GM12873 (cell line): Measurements from ENCODE around the gene CCL11.

ENCODE experiments used
- TF ChIP-seq, protein P1 (sequence below): IDR thresholded peaks from 2 replicates; pipeline ENCODE4 v1.5.1; 2012; ENCODE audit warnings: low read depth, mild to moderate bottlenecking, moderate library complexity, low read length, control low read depth; ENCODE audit not compliant: insufficient read depth; ENCODE audit errors: missing control alignments

Gene CCL11

GRCh38 chr17:34306466-34306865, 20.9 kb downstream of the CCL11 start:
- TF ChIP-seq, protein P1, sequence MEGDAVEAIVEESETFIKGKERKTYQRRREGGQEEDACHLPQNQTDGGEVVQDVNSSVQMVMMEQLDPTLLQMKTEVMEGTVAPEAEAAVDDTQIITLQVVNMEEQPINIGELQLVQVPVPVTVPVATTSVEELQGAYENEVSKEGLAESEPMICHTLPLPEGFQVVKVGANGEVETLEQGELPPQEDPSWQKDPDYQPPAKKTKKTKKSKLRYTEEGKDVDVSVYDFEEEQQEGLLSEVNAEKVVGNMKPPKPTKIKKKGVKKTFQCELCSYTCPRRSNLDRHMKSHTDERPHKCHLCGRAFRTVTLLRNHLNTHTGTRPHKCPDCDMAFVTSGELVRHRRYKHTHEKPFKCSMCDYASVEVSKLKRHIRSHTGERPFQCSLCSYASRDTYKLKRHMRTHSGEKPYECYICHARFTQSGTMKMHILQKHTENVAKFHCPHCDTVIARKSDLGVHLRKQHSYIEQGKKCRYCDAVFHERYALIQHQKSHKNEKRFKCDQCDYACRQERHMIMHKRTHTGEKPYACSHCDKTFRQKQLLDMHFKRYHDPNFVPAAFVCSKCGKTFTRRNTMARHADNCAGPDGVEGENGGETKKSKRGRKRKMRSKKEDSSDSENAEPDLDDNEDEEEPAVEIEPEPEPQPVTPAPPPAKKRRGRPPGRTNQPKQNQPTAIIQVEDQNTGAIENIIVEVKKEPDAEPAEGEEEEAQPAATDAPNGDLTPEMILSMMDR, result no peak

DNA sequence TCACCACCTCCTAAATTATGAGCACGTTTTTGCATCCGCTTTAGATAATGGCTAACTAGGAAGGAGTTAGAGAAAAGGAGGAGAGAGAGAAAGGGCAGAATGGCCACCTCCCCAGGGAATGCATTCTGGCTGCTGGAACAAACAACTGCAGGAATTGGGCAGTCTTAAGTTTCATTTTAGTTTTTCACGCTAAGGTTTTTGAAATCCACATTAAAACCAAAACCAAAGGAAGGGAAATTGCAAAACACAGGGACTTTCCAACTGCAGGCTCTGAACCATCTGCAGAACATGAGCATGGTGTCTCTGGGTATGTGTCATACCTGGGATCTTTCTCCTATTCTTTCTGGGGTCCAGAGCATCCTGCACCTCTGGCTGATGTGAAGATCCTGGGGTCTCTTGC, 21.6 kb downstream of the CCL11 start:
- TF ChIP-seq, protein P1, result no peak

DNA sequence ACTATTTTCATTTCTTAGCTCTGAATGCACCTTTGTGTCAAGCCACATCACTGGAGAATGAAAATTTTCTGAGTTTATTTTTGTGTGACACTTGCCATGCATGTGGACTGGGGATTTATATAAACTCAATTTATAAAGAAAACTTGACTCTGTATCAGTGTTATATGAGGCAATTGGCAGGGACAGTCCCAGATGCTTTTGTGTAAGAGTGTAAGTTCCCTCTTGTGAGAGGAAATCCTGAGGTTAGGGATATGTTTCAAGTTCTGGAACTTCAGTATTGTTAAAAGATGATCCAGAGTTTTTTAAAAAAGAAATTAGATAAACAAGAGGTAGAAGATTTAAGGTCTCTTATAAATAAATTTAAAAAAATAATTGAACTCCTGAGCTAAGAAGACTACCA, 22.8 kb downstream of the CCL11 start:
- TF ChIP-seq, protein P1, result no peak

DNA sequence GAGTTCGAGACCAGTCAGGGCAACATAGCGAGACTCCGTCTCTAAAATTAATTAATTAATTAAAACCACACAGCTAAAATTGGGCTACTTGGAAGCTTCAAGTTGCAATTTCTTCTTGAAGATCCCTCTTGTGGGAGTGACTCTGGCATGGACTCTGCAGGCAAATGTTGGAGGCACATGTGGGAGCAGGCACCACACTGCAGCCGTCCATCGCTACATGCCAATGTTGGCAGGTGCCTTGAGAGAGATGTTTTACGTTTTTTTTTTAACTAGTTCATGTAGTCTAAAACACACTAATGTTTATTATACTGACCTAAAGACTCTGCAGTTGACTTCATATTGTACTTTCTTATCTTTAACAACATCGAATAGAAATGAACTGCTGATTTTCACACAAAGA, 25.7 kb downstream of the CCL11 start:
- TF ChIP-seq, protein P1, result no peak

DNA sequence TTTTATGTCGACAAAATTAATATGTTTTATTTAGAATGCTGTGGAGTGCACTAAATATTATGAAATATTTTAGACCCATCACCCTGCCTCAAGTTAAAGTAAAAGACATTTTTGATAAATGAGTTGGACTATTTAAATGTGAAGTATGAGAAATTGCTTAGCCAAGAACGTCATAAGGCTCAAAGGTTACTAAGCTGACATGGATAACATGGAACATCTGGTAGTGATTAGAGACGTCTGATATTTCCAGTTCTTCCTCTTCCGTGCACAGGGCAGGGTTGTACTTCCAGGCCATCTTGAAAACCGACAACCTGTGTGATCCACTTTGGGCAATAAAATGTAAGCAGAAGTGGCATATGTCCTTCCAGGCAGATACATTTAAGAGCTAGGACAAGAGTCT, 26.5 kb downstream of the CCL11 start:
- TF ChIP-seq, protein P1, result no peak

DNA sequence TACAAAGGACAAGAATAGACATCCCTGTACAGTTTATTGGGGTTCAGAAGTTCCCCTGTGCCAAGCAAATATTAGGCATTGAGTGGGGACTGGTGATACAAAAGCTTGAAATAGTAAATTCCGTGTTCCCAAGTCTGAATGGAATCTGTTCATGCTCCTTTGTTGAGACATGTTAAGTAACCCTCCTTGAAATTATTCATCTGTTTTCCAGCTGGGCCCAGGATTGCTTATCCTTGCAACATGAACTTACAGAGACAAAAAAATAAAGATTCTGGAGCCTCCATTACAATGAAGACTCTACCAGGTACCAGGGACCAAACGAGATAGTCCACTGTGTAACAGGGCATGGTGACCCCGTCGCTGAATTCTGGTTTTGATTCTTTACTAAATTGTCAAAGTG, 27.6 kb downstream of the CCL11 start:
- TF ChIP-seq, protein P1, result no peak

GRCh38 chr17:34314279-34314678, 28.7 kb downstream of the CCL11 start:
- TF ChIP-seq, protein P1, result no peak
